Astrocyte (in vitro differentiated cells and primary cell): ENCODE data around the gene DYNLRB1. TPM values are rescaled to one million over a fixed set of nuclear protein-coding genes. Genes with fewer than 3 reads are reported as not detected.

ENCODE experiments used
- DNase-seq: peaks from one replicate; pipeline ENCODE4 v3.0.0-alpha.2; 2010; ENCODE audit warnings: low read depth
- FAIRE-seq: peaks from 2 replicates; lab custom pipeline; 2011; peaks lifted over from hg19 to GRCh38; lab: Jason Lieb, UNC
- H2AFZ ChIP-seq: 2 replicates; pipeline ENCODE4 v1.6.0; 2012; ENCODE audit warnings: low read depth, low read length, inconsistent platforms
- H3K27ac ChIP-seq: 2 replicates; pipeline ENCODE4 v1.5.1; 2011; ENCODE audit warnings: low read depth, low read length, inconsistent platforms
- H3K27me3 ChIP-seq: 2 replicates; pipeline ENCODE4 v1.6.0; 2011; ENCODE audit warnings: low read length, inconsistent platforms; ENCODE audit not compliant: insufficient read depth
- H3K36me3 ChIP-seq: 2 replicates; pipeline ENCODE4 v1.5.1; 2011; ENCODE audit warnings: low read length, inconsistent platforms; ENCODE audit not compliant: insufficient read depth
- H3K4me1 ChIP-seq: 2 replicates; pipeline ENCODE4 v1.5.1; 2011; ENCODE audit warnings: low read length, inconsistent platforms; ENCODE audit not compliant: insufficient read depth
- H3K4me2 ChIP-seq: 2 replicates; pipeline ENCODE4 v1.6.0; 2012; ENCODE audit warnings: low read length, inconsistent platforms
- H3K4me3 ChIP-seq: 2 replicates; pipeline ENCODE4 v1.5.1; 2011; ENCODE audit warnings: low read depth, mild to moderate bottlenecking, low read length, inconsistent platforms; ENCODE audit not compliant: insufficient read depth
- H3K79me2 ChIP-seq: 2 replicates; pipeline ENCODE4 v1.6.0; 2012; ENCODE audit warnings: mild to moderate bottlenecking, low read length, inconsistent platforms; ENCODE audit not compliant: insufficient read depth
- H3K9ac ChIP-seq: 2 replicates; pipeline ENCODE4 v1.6.0; 2012; ENCODE audit warnings: mild to moderate bottlenecking, low read length, inconsistent platforms
- H3K9me3 ChIP-seq: 2 replicates; pipeline ENCODE4 v1.5.1; 2012; ENCODE audit warnings: low read depth, mild to moderate bottlenecking, low read length, inconsistent platforms; ENCODE audit not compliant: insufficient read depth
- H4K20me1 ChIP-seq: 2 replicates; pipeline ENCODE4 v1.6.0; 2012; ENCODE audit warnings: low read length, inconsistent platforms; ENCODE audit not compliant: insufficient read depth
- H3K27ac Mint-ChIP-seq: one replicate; pipeline ENCODE4 v1.8.0; 2021; ENCODE audit warnings: mild to moderate bottlenecking, mixed read lengths; ENCODE audit not compliant: unreplicated experiment
- H3K27me3 Mint-ChIP-seq: one replicate; pipeline ENCODE4 v1.8.0; 2021; ENCODE audit warnings: low read depth, mixed read lengths; ENCODE audit not compliant: unreplicated experiment
- H3K36me3 Mint-ChIP-seq: one replicate; pipeline ENCODE4 v1.8.0; 2021; ENCODE audit warnings: low read depth, mixed read lengths; ENCODE audit not compliant: unreplicated experiment
- H3K4me1 Mint-ChIP-seq: one replicate; pipeline ENCODE4 v1.8.0; 2021; ENCODE audit warnings: low read depth, mixed read lengths; ENCODE audit not compliant: unreplicated experiment
- H3K4me3 Mint-ChIP-seq: one replicate; pipeline ENCODE4 v1.8.0; 2021; ENCODE audit warnings: mild to moderate bottlenecking, moderate library complexity, mixed read lengths; ENCODE audit not compliant: unreplicated experiment
- H3K9me3 Mint-ChIP-seq: one replicate; pipeline ENCODE4 v1.8.0; 2021; ENCODE audit warnings: mild to moderate bottlenecking, mixed read lengths; ENCODE audit not compliant: unreplicated experiment
- CTCF ChIP-seq: IDR thresholded peaks from 2 replicates; pipeline ENCODE4 v1.5.1; 2011; ENCODE audit warnings: low read depth, mild to moderate bottlenecking, inconsistent platforms, low read length, moderate library complexity; ENCODE audit not compliant: insufficient read depth
- EZH2 ChIP-seq: IDR thresholded peaks from 2 replicates; pipeline ENCODE4 v1.6.1; 2012; ENCODE audit warnings: mild to moderate bottlenecking, low read length, inconsistent platforms; ENCODE audit not compliant: insufficient read depth
- total RNA-seq: library from RNA; stranded (reverse); gene quantifications from 2 replicates; pipeline ENCODE4 v1.2.1, GENCODE V29; 2021

Gene DYNLRB1
- total RNA-seq, 1 donor from 2014 or later, result 118 TPM

DNA sequence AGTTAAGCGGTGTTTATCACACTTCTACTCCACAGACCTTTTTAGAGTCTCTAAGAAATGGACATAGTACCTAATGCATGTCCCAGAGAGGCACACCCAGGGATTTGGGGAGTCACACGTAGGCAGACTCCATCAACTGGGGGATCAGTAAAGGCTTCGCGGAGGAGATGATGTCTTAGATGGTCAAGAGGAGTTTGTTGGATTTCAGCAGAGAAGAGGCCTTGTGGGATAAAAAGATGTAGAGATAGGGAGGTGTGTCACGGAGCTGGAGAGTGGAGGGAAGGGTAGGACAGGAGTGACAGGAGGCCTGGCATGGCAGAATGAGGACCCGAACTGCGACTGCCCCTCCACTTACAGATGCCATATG, 9.1 kb downstream of the DYNLRB1 start:
- no peaks in the 10 kb centered on the region for H3K9me3 Mint-ChIP-seq
- peak overlapping the region; percentile 26 for H3K9ac ChIP-seq

DNA sequence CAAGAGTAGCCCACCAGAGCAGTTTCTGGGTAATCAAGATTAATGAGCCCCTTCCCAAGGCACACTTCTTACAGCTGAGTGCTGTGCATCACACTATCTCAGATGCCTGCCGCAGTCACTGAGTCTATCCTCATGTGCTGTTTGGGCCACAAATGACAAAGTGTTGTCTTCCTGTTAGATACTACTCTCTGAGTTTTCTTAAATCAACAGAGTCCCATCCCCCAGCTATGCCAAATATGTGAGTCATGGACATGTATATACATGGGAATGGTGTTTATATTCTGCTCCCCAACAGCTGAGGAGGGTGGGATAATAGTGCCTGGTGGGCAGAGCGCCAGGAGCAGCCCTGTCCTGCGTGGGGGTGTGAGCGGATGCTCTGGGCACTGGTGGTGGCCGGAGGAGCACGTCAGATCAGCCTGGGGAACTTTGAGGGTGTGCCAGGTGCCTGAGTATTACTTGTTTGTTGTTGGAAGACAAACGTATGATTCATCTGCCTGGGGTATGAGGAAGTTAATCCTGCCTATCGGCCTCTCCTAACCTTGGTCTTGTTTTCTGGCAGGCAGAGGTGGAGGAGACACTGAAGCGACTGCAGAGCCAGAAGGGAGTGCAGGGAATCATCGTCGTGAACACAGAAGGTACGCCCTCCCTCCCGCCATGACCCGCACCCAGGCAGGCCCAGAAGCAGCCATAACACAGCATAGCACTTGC, 9.6 kb downstream of the DYNLRB1 start:
- H3K4me3 ChIP-seq, result no peak overlapping the region

More for the DNA sequence above, 9.1 kb downstream of the DYNLRB1 start:
- no peak for TF ChIP-seq EZH2
- TF ChIP-seq CTCF, result no peak
- Histone ChIP-seq H3K9me3 (no peaks in the 10 kb centered on the region), H3K79me2 (peaks cover 58% of the 10 kb centered on the region), H4K20me1 (peaks cover 91% of the 10 kb centered on the region), H3K27ac (peak overlapping the region; percentile 64), H3K27me3 (no peaks in the 10 kb centered on the region), H3K4me1 (peaks cover 38% of the 10 kb centered on the region), H3K4me2 (peak overlapping the region; percentile 69), H2AFZ (no peak overlapping the region), H3K36me3 (peaks cover 35% of the 10 kb centered on the region), H3K4me3 (no peak overlapping the region)
- DNase-seq, result no peak
- no peak for FAIRE-seq
- Mint-ChIP-seq H3K27me3 (no peaks in the 10 kb centered on the region), H3K27ac (peak overlapping the region; percentile 94), H3K36me3 (peaks cover 13% of the 10 kb centered on the region), H3K4me1 (peaks cover 39% of the 10 kb centered on the region), H3K4me3 (peak overlapping the region; percentile 25)

GRCh38 chr20:34526466-34526865, 10.2 kb downstream of the DYNLRB1 start:
- Histone ChIP-seq H2AFZ (no peak overlapping the region), H3K9me3 (no peaks in the 10 kb centered on the region), H3K36me3 (peaks cover 42% of the 10 kb centered on the region), H3K79me2 (peaks cover 58% of the 10 kb centered on the region), H3K9ac (peak overlapping the region; percentile 50), H3K4me2 (peak overlapping the region; percentile 69), H3K4me3 (no peak overlapping the region), H3K27me3 (no peaks in the 10 kb centered on the region), H4K20me1 (peaks cover 92% of the 10 kb centered on the region), H3K27ac (peak overlapping the region; percentile 64), H3K4me1 (peaks cover 38% of the 10 kb centered on the region)
- DNase-seq (no peak), FAIRE-seq (no peak)
- no peak for TF ChIP-seq CTCF
- TF ChIP-seq EZH2, result no peak
- H3K27me3 Mint-ChIP-seq, result no peaks in the 10 kb centered on the region
- no peaks in the 10 kb centered on the region for H3K9me3 Mint-ChIP-seq
- H3K36me3 Mint-ChIP-seq, result peaks cover 13% of the 10 kb centered on the region
- no peak overlapping the region for H3K4me3 Mint-ChIP-seq
- H3K27ac Mint-ChIP-seq, result peak overlapping the region; percentile 28
- H3K4me1 Mint-ChIP-seq, result peaks cover 39% of the 10 kb centered on the region

More for the DNA sequence above, 9.6 kb downstream of the DYNLRB1 start:
- Histone ChIP-seq H3K36me3 (peaks cover 40% of the 10 kb centered on the region), H4K20me1 (peaks cover 92% of the 10 kb centered on the region), H3K79me2 (peaks cover 58% of the 10 kb centered on the region), H3K9me3 (no peaks in the 10 kb centered on the region), H3K4me1 (peaks cover 38% of the 10 kb centered on the region), H3K9ac (peak overlapping the region; percentile 50), H3K27ac (peak overlapping the region; percentile 64), H3K27me3 (no peaks in the 10 kb centered on the region), H2AFZ (no peak overlapping the region), H3K4me2 (peak overlapping the region; percentile 69)
- Mint-ChIP-seq H3K27ac (peak overlapping the region; percentile 94), H3K9me3 (no peaks in the 10 kb centered on the region), H3K27me3 (no peaks in the 10 kb centered on the region), H3K4me1 (peaks cover 39% of the 10 kb centered on the region), H3K4me3 (peak overlapping the region; percentile 63), H3K36me3 (peaks cover 13% of the 10 kb centered on the region)
- DNase-seq (peak; percentile 98), FAIRE-seq (peak; percentile 50)
- TF ChIP-seq EZH2, result no peak
